ENCODE data around the gene RAB21.
A peak's percentile ranks its signal among the peaks of the same experiment; 100 is the strongest.
"Not testable (repeated sequence)": the region's sequence is repeated elsewhere in the genome, so short reads cannot be mapped to it uniquely, and the experiment has no call there.

The RAB21 gene

GRCh38 chr12:71755146-71755892, 656 bp downstream of the RAB21 start:
- no peak for DNase-seq

DNA sequence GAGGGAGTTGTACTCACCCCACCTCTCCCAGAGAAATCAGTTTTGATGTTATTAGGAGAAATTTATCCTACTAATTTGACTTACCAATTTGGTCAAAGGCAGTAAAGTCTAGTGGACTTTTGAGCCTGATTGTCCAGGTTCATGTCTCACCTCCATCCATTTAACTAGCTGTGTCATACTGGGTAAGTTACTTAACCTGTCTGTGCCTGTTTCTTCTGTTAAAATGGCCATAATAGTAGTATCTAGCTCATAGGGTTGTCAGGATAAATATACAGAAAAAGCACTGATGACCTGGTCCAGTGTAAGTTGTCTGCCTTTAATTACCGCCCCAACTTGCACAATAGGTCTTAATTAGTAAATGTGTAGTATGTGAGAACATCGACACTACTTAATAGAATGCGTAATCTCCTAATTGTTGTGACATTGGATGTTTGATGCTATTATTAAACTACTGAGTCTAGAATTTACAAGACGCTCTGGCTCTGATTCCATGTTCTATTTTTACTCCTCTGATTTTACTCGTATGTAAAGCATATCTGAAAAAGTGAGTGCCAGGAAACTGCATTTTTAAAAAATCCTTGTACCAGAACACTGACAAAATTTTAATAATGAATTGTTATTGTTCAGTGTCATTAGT, 1.5 kb downstream of the RAB21 start:
- DNase-seq, result no peak

GRCh38 chr12:71759941-71760340, 5.3 kb downstream of the RAB21 start:
- DNase-seq, result no peak

DNA sequence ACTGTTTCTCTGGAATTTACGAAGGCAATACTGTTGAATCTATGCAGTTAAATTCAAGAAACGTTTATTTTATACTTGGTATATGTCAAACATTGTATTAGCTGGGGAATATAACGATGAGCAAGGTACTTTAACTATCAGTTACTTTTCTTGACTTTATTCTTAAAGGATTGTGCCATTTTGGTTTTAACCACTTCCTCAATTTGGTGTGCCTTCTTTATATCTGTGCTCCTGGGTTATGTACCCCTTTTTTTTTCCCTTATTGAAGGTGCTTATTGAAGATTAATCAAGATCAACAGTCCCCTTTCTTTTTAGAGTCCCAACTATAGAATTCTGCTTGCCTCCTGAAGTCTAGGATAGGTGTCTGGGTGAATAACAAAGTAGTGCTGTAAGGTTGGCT, 5.8 kb downstream of the RAB21 start:
- DNase-seq, result no peak

DNA sequence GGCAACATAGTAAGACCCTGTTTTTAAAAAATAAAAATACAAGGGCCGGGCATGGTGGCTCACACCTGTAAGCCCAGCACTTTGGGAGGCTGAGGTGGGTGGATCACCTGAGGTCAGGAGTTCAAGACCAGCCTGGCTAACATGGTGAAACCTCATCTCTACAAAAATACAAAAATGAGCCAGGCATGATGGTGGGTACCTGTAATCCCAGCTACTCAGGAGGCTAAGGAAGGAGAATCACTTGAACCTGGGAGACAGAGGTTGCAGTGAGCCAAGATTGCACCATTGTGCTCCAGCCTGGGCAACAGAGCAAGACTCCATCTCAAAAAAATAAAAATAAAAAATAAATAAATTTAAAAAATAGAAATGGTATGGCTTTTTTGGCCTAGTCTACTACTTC, 6.7 kb downstream of the RAB21 start:
- not testable (repeated sequence) for DNase-seq

DNA sequence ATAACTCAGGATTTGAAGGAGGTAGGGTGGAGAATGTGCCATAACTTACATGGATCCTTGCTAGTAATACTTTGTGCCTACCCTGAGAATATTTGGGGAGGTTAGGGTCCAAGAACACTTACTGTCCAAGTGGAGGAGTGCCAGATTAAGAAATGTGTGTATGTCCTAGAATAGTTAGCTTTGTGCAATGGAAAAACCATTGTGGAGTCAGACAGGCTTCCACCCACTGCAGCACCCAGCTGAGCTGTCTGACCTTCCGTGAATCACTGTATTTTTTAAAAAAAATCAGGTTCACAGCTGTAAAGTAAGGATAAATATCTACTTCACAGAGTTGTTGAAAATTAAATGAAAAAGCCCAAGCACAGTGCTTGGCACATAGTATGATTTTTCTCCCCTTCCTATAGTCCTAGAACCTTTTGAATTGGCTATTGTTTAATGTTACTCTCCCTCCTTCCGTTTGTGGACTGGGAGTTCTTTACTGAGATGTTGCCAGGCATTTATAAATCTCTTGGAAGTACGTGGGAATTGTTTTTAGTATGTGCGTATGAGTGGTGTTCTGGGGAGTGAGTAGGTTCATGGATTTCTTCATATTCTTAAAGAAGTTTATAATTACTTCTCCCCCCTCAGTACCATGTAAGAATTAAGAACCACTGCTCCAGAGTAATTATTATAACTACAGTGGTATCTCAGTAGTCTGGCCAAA, 9.2 kb downstream of the RAB21 start:
- DNase-seq, result no peak

GRCh38 chr12:71764587-71765321, 10.1 kb downstream of the RAB21 start:
- no peak for DNase-seq

- DNase-seq, result no peak
Observed at GRCh38 chr12:71766202-71766601, 11.5 kb downstream of the RAB21 start.

DNA sequence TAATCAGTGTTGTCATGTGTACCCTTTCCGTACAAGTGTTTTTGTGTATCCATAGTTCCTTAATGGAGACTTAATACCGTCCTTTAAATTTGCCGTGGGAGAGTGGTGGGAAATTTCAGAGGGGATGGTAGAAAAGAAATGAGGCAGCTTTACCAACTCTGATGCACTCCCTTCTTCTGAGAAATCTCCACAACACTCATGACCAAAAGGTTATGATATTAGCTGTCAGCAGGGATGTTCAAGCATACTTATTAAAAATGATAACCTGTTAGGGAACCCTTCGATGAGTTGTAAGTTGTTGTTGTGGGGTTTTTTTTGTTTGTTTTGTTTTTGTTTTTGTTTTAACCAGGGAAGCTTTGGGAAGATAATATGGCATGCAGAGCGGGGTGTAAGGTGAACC, 12.5 kb downstream of the RAB21 start:
- no peak for DNase-seq

GRCh38 chr12:71768900-71769299, 14.2 kb downstream of the RAB21 start:
- DNase-seq, result no peak

DNA sequence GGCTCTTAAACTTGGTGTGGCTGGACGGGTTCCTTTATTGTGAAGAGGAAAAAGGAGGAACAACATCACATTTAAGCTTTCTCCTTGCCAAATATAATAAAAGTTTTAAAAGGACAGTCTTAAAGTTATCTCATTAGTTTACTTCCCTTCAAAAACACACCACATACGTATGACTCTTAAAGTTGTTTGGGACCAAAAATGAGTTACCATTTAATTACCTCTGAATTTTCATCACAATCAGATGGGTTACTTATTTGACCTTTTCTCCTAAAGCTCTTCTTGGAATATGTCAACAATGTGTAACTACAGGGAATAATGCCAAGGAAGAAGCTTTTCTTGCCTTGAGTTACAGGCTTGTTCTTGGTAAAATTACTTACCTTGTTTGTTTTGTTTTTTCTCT, 16.4 kb downstream of the RAB21 start:
- no peak for DNase-seq

DNA sequence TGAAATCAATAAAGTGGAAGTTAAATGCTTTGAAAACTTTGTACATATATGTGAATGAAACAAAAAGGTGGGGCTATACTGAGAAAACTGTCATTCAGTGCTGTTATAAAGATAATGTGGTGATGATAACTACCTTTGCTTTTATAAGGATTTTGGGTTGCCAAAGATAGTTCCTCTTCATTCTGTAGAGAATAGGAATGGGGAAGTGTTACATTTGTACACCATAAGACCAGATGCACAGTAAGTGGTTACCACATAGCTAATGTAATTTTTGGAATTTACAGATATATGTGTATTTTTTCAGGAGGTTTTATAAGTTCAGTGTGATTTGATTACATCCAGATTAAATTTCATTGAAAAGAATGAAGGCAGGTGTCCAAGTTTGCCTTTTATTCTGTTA, 18.1 kb downstream of the RAB21 start:
- DNase-seq, result no peak

GRCh38 chr12:71780237-71780822, 25.7 kb downstream of the RAB21 start:
- DNase-seq, result peak; percentile 10

DNA sequence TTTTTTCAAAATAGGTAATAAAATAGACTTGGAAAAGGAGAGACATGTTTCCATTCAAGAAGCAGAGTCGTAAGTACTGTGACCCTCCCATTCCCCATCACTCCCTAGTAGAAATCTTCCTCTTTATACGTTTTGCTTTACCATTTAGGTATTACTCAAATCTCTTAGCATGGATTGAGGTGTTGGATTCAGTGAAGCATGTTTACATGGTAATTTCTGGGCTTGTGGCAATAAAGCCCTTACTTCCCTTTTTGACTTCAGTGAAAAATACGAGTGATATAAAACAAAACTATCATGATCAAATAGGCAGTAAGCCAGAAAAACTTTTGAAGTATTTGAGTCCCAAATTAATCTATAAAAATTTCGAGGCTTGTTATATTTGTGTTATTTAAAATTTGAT, 27.4 kb downstream of the RAB21 start:
- no peak for DNase-seq

GRCh38 chr12:71786829-71787228, 32.2 kb downstream of the RAB21 start:
- DNase-seq, result no peak

- DNase-seq, result no peak
Observed at GRCh38 chr12:71787580-71787979, 32.9 kb downstream of the RAB21 start.

DNA sequence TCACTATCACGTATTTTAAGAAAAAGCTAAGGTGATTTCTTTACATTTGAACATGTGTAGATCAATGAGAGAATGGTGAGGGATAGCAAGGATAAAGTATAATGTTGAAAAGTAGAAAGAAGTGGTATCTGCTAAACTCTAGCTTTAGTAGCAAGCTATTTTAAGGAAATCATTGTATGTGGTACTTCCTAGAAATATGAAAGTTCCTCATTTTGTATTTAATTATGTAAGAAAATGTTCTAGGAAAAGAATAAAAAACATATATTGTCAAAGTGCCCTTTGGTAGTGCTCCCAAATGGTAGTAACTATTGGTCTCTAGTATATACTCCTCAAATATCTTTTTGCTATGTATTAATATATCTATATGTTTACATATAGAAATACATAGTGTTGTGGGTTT, 35.7 kb downstream of the RAB21 start:
- DNase-seq, result no peak

DNA sequence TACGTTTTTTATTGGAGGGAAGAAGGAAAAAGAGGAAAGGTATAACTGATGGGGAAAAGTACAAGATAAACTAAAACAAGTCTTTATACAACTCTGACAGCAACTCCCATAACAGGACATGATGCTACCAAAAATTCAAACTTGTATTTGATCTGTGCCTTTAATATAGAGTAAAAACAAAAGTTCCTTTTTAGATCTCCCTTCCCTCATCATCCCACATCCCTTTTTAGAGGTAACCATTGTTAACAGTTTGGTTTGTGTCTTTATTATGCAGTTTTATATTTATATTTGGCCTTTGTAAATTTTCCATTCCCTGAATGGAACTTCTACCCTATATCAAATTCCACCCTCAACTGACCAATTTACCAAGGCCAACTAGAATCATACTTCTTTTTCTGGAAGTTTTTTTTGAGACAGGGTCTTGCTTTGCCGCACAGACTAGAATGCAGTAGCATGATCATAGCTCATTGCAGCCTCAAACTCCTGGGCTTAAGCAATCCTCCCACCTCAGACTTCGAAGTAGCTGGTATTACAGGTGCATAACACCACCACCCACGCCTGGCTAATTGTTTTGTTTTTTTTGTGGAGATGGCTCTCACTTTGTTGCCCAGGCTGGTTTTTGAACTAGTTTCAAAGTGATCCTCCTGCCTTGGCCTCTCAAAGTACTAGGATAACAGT, 36.9 kb downstream of the RAB21 start:
- DNase-seq, result no peak

DNA sequence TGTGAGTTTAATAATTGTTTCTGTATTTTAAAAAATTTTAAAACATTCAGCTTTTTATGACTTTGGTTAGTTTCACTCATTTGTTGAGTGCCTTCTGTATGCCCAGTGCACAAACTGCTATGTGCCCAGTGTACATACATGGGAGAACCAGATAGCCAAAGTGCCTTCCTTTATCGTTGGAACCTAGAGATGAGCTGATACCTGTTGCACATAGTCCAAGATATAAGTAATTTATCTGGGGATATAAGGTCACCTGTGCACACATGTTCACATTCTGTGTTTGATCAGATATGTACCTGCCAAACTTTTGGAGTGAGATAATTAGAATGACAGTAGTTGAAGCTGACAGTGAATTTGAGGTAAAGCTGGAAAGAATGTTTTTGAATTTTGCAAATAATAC, 37.9 kb downstream of the RAB21 start:
- DNase-seq, result no peak

DNA sequence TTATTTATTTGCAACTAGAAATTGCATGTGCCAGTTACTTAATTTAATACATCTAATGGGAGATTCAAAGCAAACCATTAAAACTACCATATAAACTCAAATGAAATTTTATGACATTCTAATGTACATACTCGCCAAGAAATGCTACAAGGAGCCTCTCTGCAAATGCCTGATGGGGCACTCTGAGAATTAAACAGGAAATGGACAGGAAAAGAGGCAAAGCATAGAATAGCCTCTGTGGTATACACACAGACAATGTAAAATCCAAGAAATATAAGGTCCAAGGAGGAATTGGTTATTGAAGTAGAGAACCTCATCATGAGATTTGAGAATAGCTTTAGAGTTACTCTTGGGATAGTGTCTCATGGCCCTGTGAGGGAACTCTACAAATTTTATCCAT, 41.2 kb downstream of the RAB21 start:
- DNase-seq, result no peak

DNA sequence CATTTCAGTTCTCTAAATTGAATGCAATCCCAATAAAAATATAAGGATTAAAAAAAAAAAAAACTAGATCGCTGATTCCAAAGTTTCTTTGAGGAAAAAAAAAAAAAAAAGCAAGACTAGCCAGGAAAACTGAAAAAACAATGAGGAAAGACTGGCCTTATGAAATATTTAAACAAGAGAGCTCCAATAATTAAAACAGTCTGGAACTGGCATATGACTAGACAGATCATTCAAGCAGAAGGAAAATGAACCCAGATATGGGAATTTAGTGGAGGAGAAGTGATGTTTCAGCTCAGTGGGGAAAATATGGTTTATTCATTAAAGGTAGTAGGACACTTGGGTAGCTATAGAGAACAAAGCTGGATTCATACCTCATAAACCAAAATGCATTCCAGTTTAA, 42.9 kb downstream of the RAB21 start:
- DNase-seq, result no peak

GRCh38 chr12:71799106-71799505, 44.4 kb downstream of the RAB21 start:
- DNase-seq, result no peak

- no peak for DNase-seq
Observed at GRCh38 chr12:71800177-71800576, 45.5 kb downstream of the RAB21 start.
